HepG2 (cell line): Measurements from ENCODE around the gene MYOC. TPM values are rescaled to one million over a fixed set of nuclear protein-coding genes. Genes with fewer than 3 reads are reported as not detected.
A peak's percentile ranks its signal among the peaks of the same experiment; 100 is the strongest.

Experiments used
- ATAC-seq: fragments of 200-7000 bp; cut with Tn5 transposase; 3 replicates; pipeline ENCODE4 v1.9.1; 2020; ENCODE audit warnings: mild to moderate bottlenecking, moderate library complexity
- BruUV-seq: library from RNA; stranded (reverse); fragments of 400-500 nt; replicated peaks from 2 replicates; lab custom pipeline; 2021; lab: Mats Ljungman, UMichigan
- CTCF ChIA-PET: fragments of 300-600 bp; formaldehyde crosslinking; extraction: SDS; loops from one replicate; lab custom pipeline; 2021; ENCODE audit warnings: low total read pairs, inconsistent platforms, low intra/inter-chr PET ratio; lab: Yijun Ruan, JAX
- POLR2A ChIA-PET: fragments of 350-600 bp; sonication (Branson Sonifier 250); formaldehyde crosslinking; loops from one replicate; lab custom pipeline; 2020; ENCODE audit warnings: antibody characterized with exemption, inconsistent platforms; lab: Yijun Ruan, JAX
- DNase-seq: peaks from one replicate; pipeline ENCODE4 v3.0.0-alpha.2; 2015; ENCODE audit warnings: low spot score
- FAIRE-seq: peaks from 3 replicates; lab custom pipeline; 2011; peaks lifted over from hg19 to GRCh38; lab: Jason Lieb, UNC
- H2AFZ ChIP-seq: one replicate; pipeline ENCODE4 v1.6.1; 2011; ENCODE audit warnings: low read length, inconsistent platforms
- H3K27ac ChIP-seq: fragments of 300-600 bp; 3 replicates; pipeline ENCODE4 v1.8.0; 2011; ENCODE audit warnings: mixed run types, mild to moderate bottlenecking, mixed read lengths, low read length, inconsistent platforms; ENCODE audit not compliant: insufficient read depth; ENCODE audit errors: extremely low read length
- H3K27me3 ChIP-seq, 2 experiments: fragments of 200-600 bp in 1 of 2; 2 replicates in 1 of 2; 3 replicates in 1 of 2; pipeline versions ENCODE4 v1.6.0 to v1.8.0; 2011; ENCODE audit warnings: low read length in 2 of 2, mild to moderate bottlenecking in 2 of 2, moderate library complexity in 2 of 2, inconsistent platforms in 1 of 2; ENCODE audit not compliant: insufficient read depth in 2 of 2, control insufficient read depth in 1 of 2
- H3K36me3 ChIP-seq, 2 experiments: fragments of 200-600 bp in 1 of 2; replicated peaks in 1 of 2; 2 replicates in 1 of 2; 3 replicates in 1 of 2; pipeline versions ENCODE4 v1.5.1 to v1.8.0; 2011; ENCODE audit warnings: low read length in 2 of 2, inconsistent platforms in 1 of 2; ENCODE audit not compliant: insufficient read depth in 2 of 2, control insufficient read depth in 1 of 2
- H3K4me1 ChIP-seq: 2 replicates; pipeline ENCODE4 v1.5.1; 2012; ENCODE audit warnings: low read length, inconsistent platforms; ENCODE audit not compliant: insufficient read depth
- H3K4me2 ChIP-seq: 2 replicates; pipeline ENCODE4 v1.6.0; 2011; ENCODE audit warnings: low read depth, low read length, inconsistent platforms
- H3K4me3 ChIP-seq, 3 experiments: fragments of 200-600 bp in 1 of 3; sonication (generic), shearing (Covaris generic) in 1 of 3; replicated peaks in 1 of 3; 2 replicates each; pipeline ENCODE4 v1.5.1; 2011 to 2016; ENCODE audit warnings: low read length in 3 of 3, inconsistent platforms in 2 of 3, low read depth in 2 of 3, mild to moderate bottlenecking in 2 of 3, control low read depth in 1 of 3, mixed read lengths in 1 of 3; ENCODE audit not compliant: insufficient read depth in 1 of 3
- H3K79me2 ChIP-seq: one replicate; pipeline ENCODE4 v1.6.1; 2011; ENCODE audit warnings: low read length, inconsistent platforms; ENCODE audit not compliant: insufficient read depth
- H3K9ac ChIP-seq: 2 replicates; pipeline ENCODE4 v1.6.0; 2011; ENCODE audit warnings: mild to moderate bottlenecking, low read depth, low read length, inconsistent platforms; ENCODE audit not compliant: insufficient read depth
- H3K9me3 ChIP-seq: 2 replicates; pipeline ENCODE4 v1.5.1; 2012; ENCODE audit warnings: mild to moderate bottlenecking, low read length
- H4K20me1 ChIP-seq: 2 replicates; pipeline ENCODE4 v1.6.0; 2011; ENCODE audit warnings: inconsistent platforms, mild to moderate bottlenecking, low read length, moderate library complexity; ENCODE audit not compliant: insufficient read depth
- CENPX ChIP-seq: sonication (generic); formaldehyde crosslinking; IDR thresholded peaks from 2 replicates; pipeline ENCODE4 v1.9.0; 2021; ENCODE audit warnings: mild to moderate bottlenecking, missing genetic modification reagents, moderate library complexity
- GATAD1 ChIP-seq: IDR thresholded peaks from 2 replicates; pipeline ENCODE4 v1.6.1; 2016; ENCODE audit warnings: missing genetic modification reagents, missing compliant biosample characterization
- HNRNPK ChIP-seq: fragments of 200-400 bp; formaldehyde crosslinking; IDR thresholded peaks from 2 replicates; pipeline ENCODE4 v1.6.1; 2018; ENCODE audit warnings: low read length, low read depth, moderate library complexity, mild to moderate bottlenecking; ENCODE audit not compliant: poor library complexity, severe bottlenecking
- HNRNPL ChIP-seq: fragments of 200-400 bp; formaldehyde crosslinking; IDR thresholded peaks from 2 replicates; pipeline ENCODE4 v1.6.1; 2017; ENCODE audit warnings: mild to moderate bottlenecking, low read depth, low read length
- PAF1 ChIP-seq: IDR thresholded peaks from 2 replicates; pipeline ENCODE4 v1.6.1; 2016; ENCODE audit warnings: missing genetic modification reagents, missing compliant biosample characterization
- PHF5A ChIP-seq: IDR thresholded peaks from one replicate; pipeline ENCODE4 v1.6.1; 2018; ENCODE audit warnings: low read depth, missing genetic modification reagents; ENCODE audit not compliant: unreplicated experiment
- POGK ChIP-seq: sonication (generic); formaldehyde crosslinking; conservative IDR thresholded peaks from 2 replicates; pipeline ENCODE4 v1.8.0; 2022; ENCODE audit warnings: mild to moderate bottlenecking, moderate library complexity, missing genetic modification reagents
- RFX1 ChIP-seq: fragments of 450-650 bp; IDR thresholded peaks from 2 replicates; pipeline ENCODE4 v1.6.1; 2017
- ZFP36L2 ChIP-seq: sonication (generic); formaldehyde crosslinking; IDR thresholded peaks from 2 replicates; pipeline ENCODE4 v1.4.0; 2020; ENCODE audit warnings: missing genetic modification reagents
- ZNF18 ChIP-seq: sonication (generic); formaldehyde crosslinking; IDR thresholded peaks from 2 replicates; pipeline ENCODE4 v1.8.0; 2022; ENCODE audit warnings: mild to moderate bottlenecking, missing genetic modification reagents; ENCODE audit not compliant: insufficient replicate concordance
- ZNF280D ChIP-seq: sonication (generic); formaldehyde crosslinking; IDR thresholded peaks from 2 replicates; pipeline ENCODE4 v1.5.1; 2020; ENCODE audit warnings: mild to moderate bottlenecking, missing genetic modification reagents
- ZNF446 ChIP-seq: sonication (generic); formaldehyde crosslinking; IDR thresholded peaks from 2 replicates; pipeline ENCODE4 v1.5.0; 2020; ENCODE audit warnings: mild to moderate bottlenecking, missing genetic modification reagents
- WGBS: methylation state at CpG from one replicate; pipeline ENCODE4 v1.1.6; 2017; ENCODE audit warnings: low lambda C conversion rate; 5-methylcytosine and 5-hydroxymethylcytosine counted together
- in situ Hi-C: cut with HindIII; loops from 2 replicates; pipeline ENCODE4 v1.10.0; 2017; ENCODE audit warnings: low pct_unique_long_range_greater_than_20kb; ENCODE audit not compliant: extremely low pct_ligation_motif_present
- intact Hi-C: fragments of 100-400 bp; cut with micrococcal nuclease; formaldehyde crosslinking; loops from one replicate; pipeline ENCODE4 v1.10.0; 2022; ENCODE audit not compliant: unreplicated experiment
- polyA plus RNA-seq, 8 experiments: library from polyadenylated mRNA; depleted of rRNA in 3 of 8; stranded (reverse) in 7 of 8; unstranded in 1 of 8; fragments of >200 nt; fragmentation: Illumina TruSeq in 4 of 8; extraction: Trizol in 4 of 8; gene quantifications; 2 replicates each; pipeline versions ENCODE4 v1.2.1 to v1.2.3, GENCODE V29; 2011 to 2016; ENCODE audit warnings: low read depth in 4 of 8, missing spikeins in 1 of 8, mixed read lengths in 1 of 8; ENCODE audit not compliant: insufficient read depth in 1 of 8
- total RNA-seq, 5 experiments: library from RNA; depleted of rRNA; stranded (reverse); fragments of >200 nt; fragmentation: Illumina TruSeq; extraction: Trizol; gene quantifications; 2 replicates each; pipeline ENCODE4 v1.2.3, GENCODE V29; 2016; ENCODE audit warnings: low read depth in 1 of 5

MYOC gene
- total and polyA plus RNA-seq, 2 of the 13 experiments (the other 11 are each of a cell fraction or from before 2014, with no cell fraction given): not detected

GRCh38 chr1:171595324-171595723 is 57.2 kb downstream of the MYOC start:
- H3K27ac ChIP-seq: no peak overlapping the region

GRCh38 chr1:171590022-171590421 is 62.5 kb downstream of the MYOC start:
- POLR2A ChIA-PET: no interaction called here
- Histone ChIP-seq H3K4me2 (no peak overlapping the region), H3K4me3 (no peak overlapping the region), H3K9me3 (no peaks in the 10 kb centered on the region), H3K4me1 (no peaks in the 10 kb centered on the region), H4K20me1 (no peaks in the 10 kb centered on the region), H3K36me3 (peaks cover 16 to 62% of the 10 kb centered on the region in 2 experiments), H2AFZ (no peak overlapping the region), H3K79me2 (no peaks in the 10 kb centered on the region), H3K27me3 (no peaks in the 10 kb centered on the region; a peak in 1 of 5 replicates), H3K9ac (no peak overlapping the region), H3K27ac (no peak overlapping the region)
- intact Hi-C loops: no loop called here
- WGBS: 81% methylated on average over 1 of the region's 1 CpG
- CTCF ChIA-PET: no interaction called here
- FAIRE-seq (no peak), ATAC-seq (no peak), DNase-seq (no peak)
- no TSS peak for BruUV-seq
- in situ Hi-C loops: no loop called here
- no peak for TF ChIP-seq ZNF18
- TF ChIP-seq ZFP36L2 (CRISPR knock-in tag): no peak
- no peak for TF ChIP-seq ZNF280D
- no peak for TF ChIP-seq GATAD1
- TF ChIP-seq ZNF446: no peak
- no peak for TF ChIP-seq PAF1 (CRISPR knock-in tag)
- TF ChIP-seq CENPX (CRISPR knock-in tag): no peak
- TF ChIP-seq PHF5A (CRISPR knock-in tag): no peak
- TF ChIP-seq HNRNPL: no peak

More at GRCh38 chr1:171595324-171595723, 57.2 kb downstream of the MYOC start:
- no TSS peak for BruUV-seq
- Histone ChIP-seq H3K36me3 (peaks cover 4 to 21% of the 10 kb centered on the region in 2 experiments), H4K20me1 (no peaks in the 10 kb centered on the region), H3K79me2 (no peaks in the 10 kb centered on the region), H2AFZ (no peak overlapping the region), H3K4me3 (no peak overlapping the region), H3K9me3 (no peaks in the 10 kb centered on the region), H3K4me2 (no peak overlapping the region), H3K9ac (no peak overlapping the region), H3K27me3 (no peaks in the 10 kb centered on the region), H3K4me1 (no peaks in the 10 kb centered on the region)
- POLR2A ChIA-PET: no interaction called here
- ATAC-seq: no peak; the same call in 2 of the 3 replicates
- no peak for FAIRE-seq
- CTCF ChIA-PET: no interaction called here
- TF ChIP-seq POGK (CRISPR knock-in tag): no peak
- no peak for TF ChIP-seq RFX1
- peak; percentile 28 for TF ChIP-seq HNRNPK
- DNase-seq: no peak
- intact Hi-C loops (no loop called here), in situ Hi-C loops (no loop called here)
- 80% methylated on average over 1 of the region's 1 CpG for WGBS
